GM12875 (cell line): Measurements from ENCODE around the gene NLGN2.

Experiments used
- H3K4me3 ChIP-seq: one replicate; pipeline ENCODE4 v1.5.1; 2011; ENCODE audit warnings: low read depth, low read length, control low read depth
- TF ChIP-seq, protein P1 (sequence below): IDR thresholded peaks from 2 replicates; pipeline ENCODE4 v1.5.1; 2011; ENCODE audit warnings: low read depth, mild to moderate bottlenecking, control low read depth, inconsistent platforms, low read length, moderate library complexity, borderline replicate concordance; ENCODE audit not compliant: insufficient read depth

The NLGN2 gene

DNA sequence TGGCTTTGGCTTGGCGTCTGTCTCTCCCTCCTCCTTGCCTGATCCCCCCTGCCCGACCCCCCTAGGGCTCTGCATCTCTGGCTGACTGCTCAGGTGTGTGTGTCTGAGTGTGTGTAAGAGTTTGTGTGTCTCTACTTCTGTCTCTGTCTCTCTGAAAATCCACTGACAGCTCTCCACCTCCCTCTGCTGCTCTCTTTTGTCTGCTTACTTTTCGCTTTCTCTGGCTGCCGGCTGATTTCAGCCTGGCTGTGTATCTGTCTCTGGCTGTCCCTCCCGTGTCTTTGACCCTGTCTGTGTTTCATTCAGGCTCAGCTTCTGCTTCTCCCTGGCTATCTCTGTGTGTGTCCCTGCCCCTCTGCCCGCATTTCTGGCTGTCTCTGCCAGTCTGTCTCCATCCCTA, 8.7 kb downstream of the NLGN2 start:
- TF ChIP-seq, protein P1, sequence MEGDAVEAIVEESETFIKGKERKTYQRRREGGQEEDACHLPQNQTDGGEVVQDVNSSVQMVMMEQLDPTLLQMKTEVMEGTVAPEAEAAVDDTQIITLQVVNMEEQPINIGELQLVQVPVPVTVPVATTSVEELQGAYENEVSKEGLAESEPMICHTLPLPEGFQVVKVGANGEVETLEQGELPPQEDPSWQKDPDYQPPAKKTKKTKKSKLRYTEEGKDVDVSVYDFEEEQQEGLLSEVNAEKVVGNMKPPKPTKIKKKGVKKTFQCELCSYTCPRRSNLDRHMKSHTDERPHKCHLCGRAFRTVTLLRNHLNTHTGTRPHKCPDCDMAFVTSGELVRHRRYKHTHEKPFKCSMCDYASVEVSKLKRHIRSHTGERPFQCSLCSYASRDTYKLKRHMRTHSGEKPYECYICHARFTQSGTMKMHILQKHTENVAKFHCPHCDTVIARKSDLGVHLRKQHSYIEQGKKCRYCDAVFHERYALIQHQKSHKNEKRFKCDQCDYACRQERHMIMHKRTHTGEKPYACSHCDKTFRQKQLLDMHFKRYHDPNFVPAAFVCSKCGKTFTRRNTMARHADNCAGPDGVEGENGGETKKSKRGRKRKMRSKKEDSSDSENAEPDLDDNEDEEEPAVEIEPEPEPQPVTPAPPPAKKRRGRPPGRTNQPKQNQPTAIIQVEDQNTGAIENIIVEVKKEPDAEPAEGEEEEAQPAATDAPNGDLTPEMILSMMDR = 0 out of 2 replicates have a peak, but pooled peaks have one; percentile 18
- no peak overlapping the region for H3K4me3 ChIP-seq

DNA sequence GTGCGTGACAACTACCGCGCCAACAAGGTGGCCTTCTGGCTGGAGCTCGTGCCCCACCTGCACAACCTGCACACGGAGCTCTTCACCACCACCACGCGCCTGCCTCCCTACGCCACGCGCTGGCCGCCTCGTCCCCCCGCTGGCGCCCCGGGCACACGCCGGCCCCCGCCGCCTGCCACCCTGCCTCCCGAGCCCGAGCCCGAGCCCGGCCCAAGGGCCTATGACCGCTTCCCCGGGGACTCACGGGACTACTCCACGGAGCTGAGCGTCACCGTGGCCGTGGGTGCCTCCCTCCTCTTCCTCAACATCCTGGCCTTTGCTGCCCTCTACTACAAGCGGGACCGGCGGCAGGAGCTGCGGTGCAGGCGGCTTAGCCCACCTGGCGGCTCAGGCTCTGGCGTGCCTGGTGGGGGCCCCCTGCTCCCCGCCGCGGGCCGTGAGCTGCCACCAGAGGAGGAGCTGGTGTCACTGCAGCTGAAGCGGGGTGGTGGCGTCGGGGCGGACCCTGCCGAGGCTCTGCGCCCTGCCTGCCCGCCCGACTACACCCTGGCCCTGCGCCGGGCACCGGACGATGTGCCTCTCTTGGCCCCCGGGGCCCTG, 9.5 kb downstream of the NLGN2 start:
- TF ChIP-seq, protein P1 = no peak
- H3K4me3 ChIP-seq = no peak overlapping the region

DNA sequence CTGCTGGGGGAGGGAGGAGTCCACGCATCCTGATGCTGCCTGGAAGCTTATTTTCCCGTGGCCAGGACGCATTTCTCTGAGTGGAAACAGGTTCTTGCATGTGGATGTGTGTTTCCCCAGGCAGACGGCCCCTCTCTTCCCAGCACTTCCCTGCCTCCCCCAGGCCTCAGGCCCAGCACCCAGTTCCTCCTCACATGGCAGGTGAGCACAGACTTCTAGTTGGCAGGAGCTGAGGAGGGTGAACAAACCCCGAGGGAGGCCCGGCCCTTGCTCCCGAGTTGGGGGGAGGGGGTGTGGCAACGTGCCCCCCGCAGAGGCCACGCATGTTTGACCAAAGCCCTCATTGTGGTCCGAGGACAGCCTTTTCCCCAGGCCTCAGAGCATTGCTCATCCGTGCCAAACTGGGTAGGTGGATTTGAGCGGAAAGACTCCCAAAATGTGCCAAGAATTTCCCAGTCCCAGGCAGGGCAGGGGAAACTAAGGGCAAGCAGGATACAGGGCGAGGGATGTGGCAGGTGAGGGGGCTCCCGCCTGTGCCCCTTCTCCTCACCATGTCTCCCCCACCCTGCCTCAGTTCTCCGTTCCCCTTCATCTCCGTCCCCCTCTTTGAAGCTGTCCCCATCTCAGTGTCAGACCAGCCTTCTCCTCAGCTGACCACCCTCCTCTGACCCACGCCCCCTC, 11.0 kb downstream of the NLGN2 start:
- TF ChIP-seq, protein P1 = no peak

DNA sequence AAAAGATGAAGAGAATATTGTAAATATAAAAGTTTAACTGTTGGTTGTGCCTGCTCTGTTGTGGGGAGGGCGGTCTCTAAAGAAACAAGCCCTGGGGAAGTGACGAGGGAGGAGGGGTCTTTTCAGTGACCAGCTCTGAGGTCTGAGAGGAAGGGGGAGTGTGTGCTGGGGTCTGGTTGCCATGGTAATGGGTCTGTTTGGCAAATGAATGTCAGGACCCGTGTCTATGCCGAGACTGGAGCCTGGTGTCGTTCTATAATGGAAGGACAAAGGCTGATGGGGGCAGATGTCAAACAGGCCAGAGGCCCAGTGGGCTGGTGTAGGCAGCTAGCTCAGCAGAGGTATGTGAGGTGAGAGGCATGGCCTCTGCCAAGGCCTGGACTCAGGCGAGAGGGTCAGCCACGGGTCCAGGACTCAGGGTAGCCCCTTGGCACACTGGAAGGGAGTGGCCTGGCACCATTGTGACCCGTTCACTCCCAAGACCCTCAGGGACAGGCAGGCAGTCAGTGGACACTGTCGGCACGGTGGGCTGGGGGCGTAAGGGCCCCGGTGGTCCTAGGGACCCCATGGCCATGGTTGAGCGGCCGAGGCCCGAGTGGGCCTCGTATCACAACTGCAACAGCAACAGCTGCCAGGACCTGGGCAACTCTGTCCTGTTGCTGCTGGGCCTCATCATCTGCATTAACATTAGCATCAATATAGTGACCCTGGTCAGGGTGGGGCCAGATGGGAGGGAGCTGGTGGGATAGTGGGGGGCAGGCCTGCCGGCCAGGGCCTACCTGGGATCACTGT, 12.4 kb downstream of the NLGN2 start, which contains the start of gene SPEM1:
Gene SPEM1 (plus strand): TSS at position 506 of the 792 bp plus-strand sequence. CDS start 61 bp downstream, at position 567.
- no peak within 1 kb of the TSS for H3K4me3 ChIP-seq
- TF ChIP-seq, protein P1 = no peak

More for the DNA sequence above, 11.0 kb downstream of the NLGN2 start:
- H3K4me3 ChIP-seq = no peak overlapping the region

DNA sequence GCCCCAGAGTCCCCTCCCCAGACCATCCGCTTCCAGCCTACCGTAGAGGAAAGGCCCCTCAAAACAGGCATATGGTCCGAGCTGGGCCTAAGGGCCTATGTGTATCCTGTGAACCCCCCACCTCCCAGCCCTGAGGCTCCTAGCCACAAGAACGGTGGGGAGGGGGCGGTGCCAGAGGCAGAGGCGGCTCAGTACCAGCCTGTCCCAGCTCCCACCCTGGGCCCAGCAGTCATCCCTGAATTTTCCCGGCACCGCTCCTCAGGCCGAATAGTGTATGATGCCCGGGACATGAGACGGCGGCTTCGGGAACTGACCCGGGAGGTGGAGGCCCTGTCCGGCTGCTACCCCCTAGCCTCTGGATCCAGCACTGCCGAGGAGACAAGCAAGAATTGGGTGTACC, 13.5 kb downstream of the NLGN2 start:
- TF ChIP-seq, protein P1 = no peak
- H3K4me3 ChIP-seq = no peak overlapping the region

DNA sequence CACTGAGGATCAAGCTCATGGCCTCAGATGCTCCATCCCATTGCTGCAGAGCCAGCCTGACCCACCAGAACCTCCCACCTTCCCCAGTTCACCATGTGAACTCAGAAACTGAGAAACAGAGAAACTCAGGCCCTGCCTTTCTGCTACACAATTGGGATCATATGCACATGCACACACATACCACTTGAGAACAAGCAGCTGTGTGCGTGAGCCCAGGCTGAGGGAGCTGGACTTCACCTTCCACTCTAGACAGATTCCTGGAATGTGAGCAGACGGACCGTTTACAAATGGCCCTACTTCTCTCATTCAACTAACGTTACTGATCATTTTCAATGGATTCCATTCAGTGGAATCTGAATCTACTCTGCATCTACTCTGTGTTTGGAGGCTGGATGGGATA, 16.0 kb downstream of the NLGN2 start:
- no peak overlapping the region for H3K4me3 ChIP-seq
- TF ChIP-seq, protein P1 = no peak

DNA sequence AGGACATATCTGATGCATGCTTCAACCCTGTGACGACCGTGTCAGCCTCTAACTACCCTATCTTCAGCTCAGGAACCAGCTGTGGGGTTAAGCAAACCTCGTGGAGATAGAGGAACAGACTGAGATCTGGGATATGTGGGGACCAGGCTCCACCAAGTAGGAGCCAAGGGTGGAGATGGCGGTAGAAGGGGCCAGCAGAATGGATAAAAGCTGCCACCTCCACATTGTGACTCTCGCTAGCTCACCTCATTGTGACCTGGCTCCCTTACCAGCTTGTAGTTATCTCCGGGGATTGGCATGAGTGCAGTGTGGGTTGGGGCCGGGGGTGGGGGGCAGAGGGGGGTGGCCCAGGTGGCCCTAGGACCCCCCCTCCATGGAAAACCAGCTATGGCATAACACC, 17.7 kb downstream of the NLGN2 start, which contains the start of gene SPEM2:
Gene SPEM2 (plus strand): TSS at position 301 of the 400 bp plus-strand sequence. CDS start 73 bp downstream, at position 374.
- TF ChIP-seq, protein P1 = no peak

More for the DNA sequence above, 17.7 kb downstream of the NLGN2 start, which contains the start of gene SPEM2:
- H3K4me3 ChIP-seq = no peak within 1 kb of the TSS
